ENCODE results near the gene ERC1.

Gene ERC1

DNA sequence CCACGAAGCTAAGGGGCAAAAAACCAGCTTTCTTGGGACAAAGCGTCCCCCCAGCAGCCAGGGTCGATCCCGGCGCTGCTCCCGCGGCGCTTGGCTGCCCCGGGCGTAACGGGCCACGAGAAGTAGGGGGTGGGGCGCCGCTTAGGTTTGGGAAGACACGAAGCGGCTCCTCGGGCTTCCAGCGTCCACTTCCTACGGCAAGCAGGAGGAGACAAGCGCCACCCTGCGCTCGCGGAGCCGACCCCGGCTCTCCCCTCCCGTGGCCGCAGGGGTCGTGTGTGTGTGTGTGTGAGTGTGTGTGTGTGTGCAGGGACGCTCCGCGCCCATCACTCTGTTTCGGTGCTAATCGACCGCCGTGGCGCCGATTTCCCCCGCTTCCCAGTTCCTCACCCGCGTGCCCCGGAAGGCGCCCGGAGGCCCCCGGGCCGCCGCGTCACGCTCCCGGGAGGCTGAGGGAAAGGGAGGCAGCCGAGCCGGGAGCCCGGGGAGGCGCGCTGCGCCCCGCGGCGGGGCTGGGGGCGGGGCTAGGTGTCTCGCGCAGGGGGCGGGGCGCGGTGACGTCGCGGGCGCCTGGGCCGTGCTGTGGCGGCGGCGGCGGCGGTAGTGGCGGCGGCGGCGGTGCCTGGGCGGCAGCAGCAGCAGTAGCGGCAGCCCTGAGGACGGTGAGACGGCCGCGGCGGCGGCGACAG lies at the start of gene ERC1:
Gene ERC1, plus strand, starts transcription at position 563 of the 689 bp plus-strand sequence. CDS start 36,681 bp downstream, outside the sequence.
- Histone ChIP-seq H3K36me3 (peaks cover 8% of the 10 kb centered on the region), H3K9me3 (ENCODE audit: severe bottlenecking) (no peaks in the 10 kb centered on the region), H3K4me3 (ENCODE audit: low read depth, low read length) (peak within 1 kb of the TSS; percentile 83), H3K27ac (peak within 1 kb of the TSS; percentile 98), H3K27me3 (ENCODE audit: insufficient read depth, low read depth, severe bottlenecking) (no peaks in the 10 kb centered on the region)
- peak; percentile 91 for DNase-seq
- TF ChIP-seq, protein P1, sequence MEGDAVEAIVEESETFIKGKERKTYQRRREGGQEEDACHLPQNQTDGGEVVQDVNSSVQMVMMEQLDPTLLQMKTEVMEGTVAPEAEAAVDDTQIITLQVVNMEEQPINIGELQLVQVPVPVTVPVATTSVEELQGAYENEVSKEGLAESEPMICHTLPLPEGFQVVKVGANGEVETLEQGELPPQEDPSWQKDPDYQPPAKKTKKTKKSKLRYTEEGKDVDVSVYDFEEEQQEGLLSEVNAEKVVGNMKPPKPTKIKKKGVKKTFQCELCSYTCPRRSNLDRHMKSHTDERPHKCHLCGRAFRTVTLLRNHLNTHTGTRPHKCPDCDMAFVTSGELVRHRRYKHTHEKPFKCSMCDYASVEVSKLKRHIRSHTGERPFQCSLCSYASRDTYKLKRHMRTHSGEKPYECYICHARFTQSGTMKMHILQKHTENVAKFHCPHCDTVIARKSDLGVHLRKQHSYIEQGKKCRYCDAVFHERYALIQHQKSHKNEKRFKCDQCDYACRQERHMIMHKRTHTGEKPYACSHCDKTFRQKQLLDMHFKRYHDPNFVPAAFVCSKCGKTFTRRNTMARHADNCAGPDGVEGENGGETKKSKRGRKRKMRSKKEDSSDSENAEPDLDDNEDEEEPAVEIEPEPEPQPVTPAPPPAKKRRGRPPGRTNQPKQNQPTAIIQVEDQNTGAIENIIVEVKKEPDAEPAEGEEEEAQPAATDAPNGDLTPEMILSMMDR (IDR thresholded peaks at IDR 0.05; ENCODE audit: low read depth, low read length) = 0 out of 2 replicates have a peak, but pooled peaks have one; percentile 17

DNA sequence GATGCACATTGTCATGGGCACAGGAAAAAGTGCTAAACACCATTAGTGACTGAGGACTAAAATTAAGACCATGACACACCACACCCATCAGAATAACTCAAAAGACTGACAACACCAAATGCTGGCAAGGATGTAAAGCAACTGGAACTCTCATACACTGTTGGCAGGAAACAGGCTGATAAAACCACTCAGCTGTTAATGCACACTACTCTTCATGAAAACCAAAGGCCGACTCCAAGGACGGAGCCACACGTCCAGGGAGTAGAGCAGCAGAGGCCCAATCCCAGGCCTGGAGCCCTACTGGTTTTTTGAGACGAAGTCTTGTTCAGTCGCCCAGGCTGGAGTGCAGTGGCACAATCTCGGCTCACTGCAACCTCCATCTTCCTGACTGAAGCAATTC lies 48.0 kb upstream of the ERC1 start:
- H3K9me3 ChIP-seq (ENCODE audit: severe bottlenecking) = no peaks in the 10 kb centered on the region
- no peak overlapping the region for H3K4me3 ChIP-seq (ENCODE audit: low read depth, low read length)
- no peak for DNase-seq
- no peak overlapping the region for H3K27ac ChIP-seq
- TF ChIP-seq, protein P1 (IDR thresholded peaks at IDR 0.05; ENCODE audit: low read depth, low read length) = no peak
- H3K27me3 ChIP-seq (ENCODE audit: insufficient read depth, low read depth, severe bottlenecking) = no peaks in the 10 kb centered on the region
- peaks cover 13% of the 10 kb centered on the region for H3K36me3 ChIP-seq

DNA sequence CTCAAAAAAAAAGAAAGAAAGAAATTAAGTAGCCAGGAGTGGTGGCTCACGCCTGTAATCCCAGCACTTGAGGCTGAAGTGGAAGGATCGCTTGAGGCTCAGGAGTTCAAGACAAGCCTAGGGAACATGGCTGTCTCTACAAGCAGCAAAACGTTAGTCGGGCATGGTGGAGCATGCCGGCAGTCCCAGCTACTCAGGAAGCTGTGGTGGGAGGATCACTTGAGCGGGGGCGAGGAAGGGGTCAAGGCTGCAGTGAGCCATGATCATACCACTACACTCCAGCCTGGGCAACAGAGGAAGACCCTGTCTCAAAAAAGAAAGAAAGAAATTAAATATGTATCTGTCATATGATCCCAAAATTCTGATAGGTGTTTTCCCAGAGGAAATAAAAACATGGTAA lies 46.8 kb upstream of the ERC1 start:
- no peak for DNase-seq
- TF ChIP-seq, protein P1 (IDR thresholded peaks at IDR 0.05; ENCODE audit: low read depth, low read length) = no peak
- Histone ChIP-seq H3K27me3 (ENCODE audit: insufficient read depth, low read depth, severe bottlenecking) (no peaks in the 10 kb centered on the region), H3K27ac (no peak overlapping the region), H3K36me3 (peaks cover 13% of the 10 kb centered on the region), H3K9me3 (ENCODE audit: severe bottlenecking) (no peaks in the 10 kb centered on the region), H3K4me3 (ENCODE audit: low read depth, low read length) (no peak overlapping the region)

DNA sequence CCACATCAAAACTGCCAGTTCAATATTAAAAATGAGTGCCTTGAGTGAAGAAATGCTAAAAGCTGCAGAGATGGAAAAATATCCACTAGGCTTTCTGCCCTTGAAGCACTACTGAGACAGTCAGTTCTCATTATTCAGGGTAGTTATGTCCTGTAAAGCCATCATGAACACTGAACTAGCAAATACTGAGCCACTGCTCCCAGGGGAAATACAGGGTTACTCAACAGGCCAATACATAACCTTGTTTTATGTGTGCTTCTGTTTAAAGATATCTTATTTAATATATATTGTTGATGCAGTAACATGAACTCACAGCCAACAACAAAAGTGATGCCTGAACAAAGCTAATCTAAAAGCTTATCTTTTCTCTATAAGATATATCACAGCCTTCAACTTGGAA lies 44.8 kb upstream of the ERC1 start:
- TF ChIP-seq, protein P1 (IDR thresholded peaks at IDR 0.05; ENCODE audit: low read depth, low read length) = no peak

DNA sequence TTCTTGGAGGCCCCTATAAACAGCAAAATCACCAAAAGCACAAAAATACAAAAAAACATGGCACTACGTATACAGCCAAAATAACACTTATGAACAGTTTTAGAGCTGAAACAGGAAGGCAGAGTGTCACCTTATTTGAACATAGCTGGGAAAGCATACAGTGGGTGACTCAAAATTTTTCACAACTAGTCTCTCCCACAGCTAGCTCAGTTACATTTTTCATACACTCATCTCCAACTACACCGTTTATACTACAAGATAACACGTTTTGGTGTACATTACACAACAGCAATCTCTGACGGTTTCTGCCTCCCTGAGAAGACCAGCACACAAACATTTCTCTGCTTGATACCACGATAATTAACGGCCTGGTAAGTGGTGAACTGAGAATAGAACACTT lies 44.4 kb upstream of the ERC1 start:
- DNase-seq = no peak
- Histone ChIP-seq H3K9me3 (ENCODE audit: severe bottlenecking) (no peaks in the 10 kb centered on the region), H3K27me3 (ENCODE audit: insufficient read depth, low read depth, severe bottlenecking) (no peaks in the 10 kb centered on the region), H3K36me3 (peaks cover 12% of the 10 kb centered on the region), H3K4me3 (ENCODE audit: low read depth, low read length) (no peak overlapping the region), H3K27ac (no peak overlapping the region)
- TF ChIP-seq, protein P1 (IDR thresholded peaks at IDR 0.05; ENCODE audit: low read depth, low read length) = no peak

More for the DNA sequence above, 44.8 kb upstream of the ERC1 start:
- H3K27me3 ChIP-seq (ENCODE audit: insufficient read depth, low read depth, severe bottlenecking) = no peaks in the 10 kb centered on the region
- no peaks in the 10 kb centered on the region for H3K9me3 ChIP-seq (ENCODE audit: severe bottlenecking)
- H3K36me3 ChIP-seq = peaks cover 13% of the 10 kb centered on the region
- DNase-seq = no peak
- no peak overlapping the region for H3K4me3 ChIP-seq (ENCODE audit: low read depth, low read length)
- no peak overlapping the region for H3K27ac ChIP-seq

DNA sequence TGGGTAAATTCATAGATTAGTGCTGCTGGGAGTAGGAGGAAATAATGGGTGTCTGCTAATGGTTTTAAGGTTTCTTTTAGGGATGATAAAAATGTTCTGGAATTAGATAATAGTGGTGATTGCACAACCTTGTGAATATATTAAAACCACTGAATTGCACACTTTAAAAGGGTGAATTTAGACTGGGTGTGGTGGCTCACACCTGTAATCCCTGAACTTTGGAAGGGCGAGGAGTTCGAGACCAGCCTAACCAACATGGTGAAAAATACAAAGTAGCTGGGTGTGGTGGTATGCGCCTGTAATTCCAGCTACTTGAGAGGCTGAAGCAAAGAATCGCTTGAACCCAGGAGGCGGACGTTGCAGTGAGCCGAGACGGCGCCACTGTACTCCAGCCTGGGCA lies 42.8 kb upstream of the ERC1 start:
- Histone ChIP-seq H3K27ac (peak overlapping the region; percentile 93), H3K36me3 (peaks cover 2% of the 10 kb centered on the region; the same call in 1 of the 2 replicates), H3K9me3 (ENCODE audit: severe bottlenecking) (no peaks in the 10 kb centered on the region), H3K27me3 (ENCODE audit: insufficient read depth, low read depth, severe bottlenecking) (no peaks in the 10 kb centered on the region), H3K4me3 (ENCODE audit: low read depth, low read length) (peak overlapping the region; percentile 74)
- no peak for DNase-seq
- TF ChIP-seq, protein P1 (IDR thresholded peaks at IDR 0.05; ENCODE audit: low read depth, low read length) = no peak

All from WERI-Rb-1 (cell line).